HepG2 (cell line): ENCODE measurements around the gene PDZD2. TPM values are rescaled to one million over a fixed set of nuclear protein-coding genes. Genes with fewer than 3 reads are reported as not detected.

ENCODE experiments used
- ATAC-seq: fragments of 200-7000 bp; cut with Tn5 transposase; 3 replicates; pipeline ENCODE4 v1.9.1; 2020; ENCODE audit warnings: mild to moderate bottlenecking, moderate library complexity
- BruUV-seq: library from RNA; stranded (reverse); fragments of 400-500 nt; replicated peaks from 2 replicates; lab custom pipeline; 2021; lab: Mats Ljungman, UMichigan
- CTCF ChIA-PET: fragments of 300-600 bp; formaldehyde crosslinking; extraction: SDS; loops from one replicate; lab custom pipeline; 2021; ENCODE audit warnings: low total read pairs, inconsistent platforms, low intra/inter-chr PET ratio; lab: Yijun Ruan, JAX
- POLR2A ChIA-PET: fragments of 350-600 bp; sonication (Branson Sonifier 250); formaldehyde crosslinking; loops from one replicate; lab custom pipeline; 2020; ENCODE audit warnings: antibody characterized with exemption, inconsistent platforms; lab: Yijun Ruan, JAX
- DNase-seq: peaks from one replicate; pipeline ENCODE4 v3.0.0-alpha.2; 2015; ENCODE audit warnings: low spot score
- FAIRE-seq: peaks from 3 replicates; lab custom pipeline; 2011; peaks lifted over from hg19 to GRCh38; lab: Jason Lieb, UNC
- H2AFZ ChIP-seq: one replicate; pipeline ENCODE4 v1.6.1; 2011; ENCODE audit warnings: low read length, inconsistent platforms
- H3K27ac ChIP-seq: fragments of 300-600 bp; 3 replicates; pipeline ENCODE4 v1.8.0; 2011; ENCODE audit warnings: mixed run types, mild to moderate bottlenecking, mixed read lengths, low read length, inconsistent platforms; ENCODE audit not compliant: insufficient read depth; ENCODE audit errors: extremely low read length
- H3K27me3 ChIP-seq, 2 experiments: fragments of 200-600 bp in 1 of 2; 2 replicates in 1 of 2; 3 replicates in 1 of 2; pipeline versions ENCODE4 v1.6.0 to v1.8.0; 2011; ENCODE audit warnings: low read length in 2 of 2, mild to moderate bottlenecking in 2 of 2, moderate library complexity in 2 of 2, inconsistent platforms in 1 of 2; ENCODE audit not compliant: insufficient read depth in 2 of 2, control insufficient read depth in 1 of 2
- H3K36me3 ChIP-seq, 2 experiments: fragments of 200-600 bp in 1 of 2; replicated peaks in 1 of 2; 2 replicates in 1 of 2; 3 replicates in 1 of 2; pipeline versions ENCODE4 v1.5.1 to v1.8.0; 2011; ENCODE audit warnings: low read length in 2 of 2, inconsistent platforms in 1 of 2; ENCODE audit not compliant: insufficient read depth in 2 of 2, control insufficient read depth in 1 of 2
- H3K4me1 ChIP-seq: 2 replicates; pipeline ENCODE4 v1.5.1; 2012; ENCODE audit warnings: low read length, inconsistent platforms; ENCODE audit not compliant: insufficient read depth
- H3K4me2 ChIP-seq: 2 replicates; pipeline ENCODE4 v1.6.0; 2011; ENCODE audit warnings: low read depth, low read length, inconsistent platforms
- H3K4me3 ChIP-seq, 3 experiments: fragments of 200-600 bp in 1 of 3; sonication (generic), shearing (Covaris generic) in 1 of 3; replicated peaks in 1 of 3; 2 replicates each; pipeline ENCODE4 v1.5.1; 2011 to 2016; ENCODE audit warnings: low read length in 3 of 3, inconsistent platforms in 2 of 3, low read depth in 2 of 3, mild to moderate bottlenecking in 2 of 3, control low read depth in 1 of 3, mixed read lengths in 1 of 3; ENCODE audit not compliant: insufficient read depth in 1 of 3
- H3K79me2 ChIP-seq: one replicate; pipeline ENCODE4 v1.6.1; 2011; ENCODE audit warnings: low read length, inconsistent platforms; ENCODE audit not compliant: insufficient read depth
- H3K9ac ChIP-seq: 2 replicates; pipeline ENCODE4 v1.6.0; 2011; ENCODE audit warnings: mild to moderate bottlenecking, low read depth, low read length, inconsistent platforms; ENCODE audit not compliant: insufficient read depth
- H3K9me3 ChIP-seq: 2 replicates; pipeline ENCODE4 v1.5.1; 2012; ENCODE audit warnings: mild to moderate bottlenecking, low read length
- H4K20me1 ChIP-seq: 2 replicates; pipeline ENCODE4 v1.6.0; 2011; ENCODE audit warnings: inconsistent platforms, mild to moderate bottlenecking, low read length, moderate library complexity; ENCODE audit not compliant: insufficient read depth
- FOXC1 ChIP-seq: sonication (generic); formaldehyde crosslinking; IDR thresholded peaks from 2 replicates; pipeline ENCODE4 v1.8.0; 2022; ENCODE audit warnings: mild to moderate bottlenecking, missing genetic modification reagents, borderline replicate concordance
- HNF4A ChIP-seq: sonication (generic); formaldehyde crosslinking; IDR thresholded peaks from 2 replicates; pipeline ENCODE4 v1.4.0; 2020; ENCODE audit warnings: missing genetic modification reagents
- HNRNPLL ChIP-seq: fragments of 200-400 bp; formaldehyde crosslinking; IDR thresholded peaks from 2 replicates; pipeline ENCODE4 v1.6.1; 2017; ENCODE audit warnings: mild to moderate bottlenecking, low read depth, low read length; ENCODE audit not compliant: poor library complexity, severe bottlenecking
- NR2F1 ChIP-seq, 2 experiments: fragments of 450-650 bp in 1 of 2; formaldehyde crosslinking in 1 of 2; IDR thresholded peaks; 2 replicates each; pipeline versions ENCODE4 v1.5.0 to v1.6.1; 2016 to 2020; ENCODE audit warnings: mild to moderate bottlenecking in 1 of 2, missing compliant biosample characterization in 1 of 2, missing genetic modification reagents in 1 of 2, moderate library complexity in 1 of 2
- ZNF253 ChIP-seq: sonication (generic); formaldehyde crosslinking; IDR thresholded peaks from 2 replicates; pipeline ENCODE4 v1.8.0; 2022; ENCODE audit warnings: mild to moderate bottlenecking, missing genetic modification reagents, borderline replicate concordance
- ZNF382 ChIP-seq: sonication (generic); formaldehyde crosslinking; IDR thresholded peaks from 2 replicates; pipeline ENCODE4 v1.5.0; 2020; ENCODE audit warnings: missing genetic modification reagents, mild to moderate bottlenecking, borderline replicate concordance
- WGBS: methylation state at CpG from one replicate; pipeline ENCODE4 v1.1.6; 2017; ENCODE audit warnings: low lambda C conversion rate; 5-methylcytosine and 5-hydroxymethylcytosine counted together
- in situ Hi-C: cut with HindIII; loops from 2 replicates; pipeline ENCODE4 v1.10.0; 2017; ENCODE audit warnings: low pct_unique_long_range_greater_than_20kb; ENCODE audit not compliant: extremely low pct_ligation_motif_present
- intact Hi-C: fragments of 100-400 bp; cut with micrococcal nuclease; formaldehyde crosslinking; loops from one replicate; pipeline ENCODE4 v1.10.0; 2022; ENCODE audit not compliant: unreplicated experiment
- polyA plus RNA-seq, 8 experiments: library from polyadenylated mRNA; depleted of rRNA in 3 of 8; stranded (reverse) in 7 of 8; unstranded in 1 of 8; fragments of >200 nt; fragmentation: Illumina TruSeq in 4 of 8; extraction: Trizol in 4 of 8; gene quantifications; 2 replicates each; pipeline versions ENCODE4 v1.2.1 to v1.2.3, GENCODE V29; 2011 to 2016; ENCODE audit warnings: low read depth in 4 of 8, missing spikeins in 1 of 8, mixed read lengths in 1 of 8; ENCODE audit not compliant: insufficient read depth in 1 of 8
- total RNA-seq, 5 experiments: library from RNA; depleted of rRNA; stranded (reverse); fragments of >200 nt; fragmentation: Illumina TruSeq; extraction: Trizol; gene quantifications; 2 replicates each; pipeline ENCODE4 v1.2.3, GENCODE V29; 2016; ENCODE audit warnings: low read depth in 1 of 5
- TF ChIP-seq, protein P1 (sequence below): sonication (generic); formaldehyde crosslinking; IDR thresholded peaks from 2 replicates; pipeline ENCODE4 v1.5.0; 2020; ENCODE audit warnings: mild to moderate bottlenecking, missing genetic modification reagents, borderline replicate concordance
- TF ChIP-seq, protein P2 (sequence below): fragments of 450-650 bp; IDR thresholded peaks from 2 replicates; pipeline ENCODE4 v1.6.1; 2016

PDZD2 gene
- total and polyA plus RNA-seq, 2 of the 13 experiments (the other 11 are each of a cell fraction or from before 2014, with no cell fraction given), result 0.04 TPM; not detected in 1

DNA sequence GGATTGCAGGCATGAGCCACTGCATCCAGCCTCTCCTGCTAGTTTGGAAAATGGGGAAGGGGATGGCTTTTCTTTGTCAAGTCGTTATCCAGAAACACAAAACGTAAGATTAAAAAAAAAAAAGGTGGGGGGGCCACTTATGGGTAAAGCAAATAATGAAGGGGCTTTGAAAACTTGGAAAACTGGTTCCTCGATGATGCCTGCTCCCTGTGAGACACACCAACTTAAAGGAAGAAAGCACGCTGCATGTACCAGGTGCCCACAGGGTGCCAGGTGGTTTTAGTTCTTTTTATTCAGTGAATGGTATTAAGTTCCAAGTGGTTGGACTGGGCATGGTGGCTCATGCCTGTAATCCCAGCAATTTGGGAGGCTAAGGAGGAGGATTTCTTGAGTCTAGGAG, 365.1 kb downstream of the PDZD2 start:
- intact Hi-C loops, result no loop called here
- no peak for FAIRE-seq
- no peak for ATAC-seq
- no peaks in the 10 kb centered on the region for H3K4me1 ChIP-seq
- no peak overlapping the region for H3K27ac ChIP-seq
- no peaks in the 10 kb centered on the region for H3K9me3 ChIP-seq
- no peak overlapping the region for H3K4me3 ChIP-seq
- ChIA-PET CTCF (no interaction called here), POLR2A (no interaction called here)
- TF ChIP-seq ZNF382 (CRISPR knock-in tag) (no peak), NR2F1 (CRISPR knock-in tag; IDR thresholded peaks at IDR 0.05) (no peak), ZNF253 (CRISPR knock-in tag) (no peak)
- no peak overlapping the region for H3K4me2 ChIP-seq
- WGBS, result 31% methylated on average over 4 of the region's 4 CpGs
- no peak overlapping the region for H2AFZ ChIP-seq
- no TSS peak for BruUV-seq
- no peaks in the 10 kb centered on the region for H3K36me3 ChIP-seq
- no peak overlapping the region for H3K9ac ChIP-seq
- in situ Hi-C loops, result no loop called here
- no peak for DNase-seq
- H3K79me2 ChIP-seq, result no peaks in the 10 kb centered on the region
- no peaks in the 10 kb centered on the region for H4K20me1 ChIP-seq
- no peaks in the 10 kb centered on the region for H3K27me3 ChIP-seq

DNA sequence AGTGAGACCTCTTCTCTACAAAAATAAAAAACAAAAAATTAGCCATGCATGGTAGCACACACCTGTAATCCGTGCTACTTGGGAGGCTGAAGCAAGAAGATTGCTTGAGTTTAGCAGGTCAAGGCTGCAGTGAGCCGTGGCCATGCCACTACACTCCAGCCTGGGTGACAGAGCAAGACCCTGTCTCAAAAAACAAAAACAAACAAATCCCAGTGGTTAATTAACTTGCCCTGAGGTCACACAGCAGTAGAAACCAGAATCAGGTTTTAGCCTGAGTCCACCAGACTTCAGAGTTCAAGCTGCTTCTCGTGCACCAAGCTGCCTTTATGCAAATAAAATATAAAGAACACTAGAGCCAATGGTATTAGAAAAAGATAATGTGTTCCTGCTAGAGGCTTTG, 365.5 kb downstream of the PDZD2 start:
- Histone ChIP-seq H3K9ac (no peak overlapping the region), H3K27me3 (no peaks in the 10 kb centered on the region), H4K20me1 (no peaks in the 10 kb centered on the region), H2AFZ (no peak overlapping the region), H3K27ac (no peak overlapping the region), H3K36me3 (no peaks in the 10 kb centered on the region), H3K4me3 (no peak overlapping the region), H3K9me3 (no peaks in the 10 kb centered on the region), H3K79me2 (no peaks in the 10 kb centered on the region), H3K4me2 (no peak overlapping the region), H3K4me1 (no peaks in the 10 kb centered on the region)
- in situ Hi-C loops (no loop called here), intact Hi-C loops (no loop called here)
- WGBS, result 0% methylated on average over 3 of the region's 3 CpGs
- DNase-seq (no peak), ATAC-seq (no peak), FAIRE-seq (no peak)
- POLR2A ChIA-PET, result no interaction called here
- CTCF ChIA-PET, result no interaction called here
- no TSS peak for BruUV-seq
- TF ChIP-seq HNF4A (CRISPR knock-in tag) (no peak), FOXC1 (CRISPR knock-in tag) (no peak), HNRNPLL (no peak)
- TF ChIP-seq, protein P1, sequence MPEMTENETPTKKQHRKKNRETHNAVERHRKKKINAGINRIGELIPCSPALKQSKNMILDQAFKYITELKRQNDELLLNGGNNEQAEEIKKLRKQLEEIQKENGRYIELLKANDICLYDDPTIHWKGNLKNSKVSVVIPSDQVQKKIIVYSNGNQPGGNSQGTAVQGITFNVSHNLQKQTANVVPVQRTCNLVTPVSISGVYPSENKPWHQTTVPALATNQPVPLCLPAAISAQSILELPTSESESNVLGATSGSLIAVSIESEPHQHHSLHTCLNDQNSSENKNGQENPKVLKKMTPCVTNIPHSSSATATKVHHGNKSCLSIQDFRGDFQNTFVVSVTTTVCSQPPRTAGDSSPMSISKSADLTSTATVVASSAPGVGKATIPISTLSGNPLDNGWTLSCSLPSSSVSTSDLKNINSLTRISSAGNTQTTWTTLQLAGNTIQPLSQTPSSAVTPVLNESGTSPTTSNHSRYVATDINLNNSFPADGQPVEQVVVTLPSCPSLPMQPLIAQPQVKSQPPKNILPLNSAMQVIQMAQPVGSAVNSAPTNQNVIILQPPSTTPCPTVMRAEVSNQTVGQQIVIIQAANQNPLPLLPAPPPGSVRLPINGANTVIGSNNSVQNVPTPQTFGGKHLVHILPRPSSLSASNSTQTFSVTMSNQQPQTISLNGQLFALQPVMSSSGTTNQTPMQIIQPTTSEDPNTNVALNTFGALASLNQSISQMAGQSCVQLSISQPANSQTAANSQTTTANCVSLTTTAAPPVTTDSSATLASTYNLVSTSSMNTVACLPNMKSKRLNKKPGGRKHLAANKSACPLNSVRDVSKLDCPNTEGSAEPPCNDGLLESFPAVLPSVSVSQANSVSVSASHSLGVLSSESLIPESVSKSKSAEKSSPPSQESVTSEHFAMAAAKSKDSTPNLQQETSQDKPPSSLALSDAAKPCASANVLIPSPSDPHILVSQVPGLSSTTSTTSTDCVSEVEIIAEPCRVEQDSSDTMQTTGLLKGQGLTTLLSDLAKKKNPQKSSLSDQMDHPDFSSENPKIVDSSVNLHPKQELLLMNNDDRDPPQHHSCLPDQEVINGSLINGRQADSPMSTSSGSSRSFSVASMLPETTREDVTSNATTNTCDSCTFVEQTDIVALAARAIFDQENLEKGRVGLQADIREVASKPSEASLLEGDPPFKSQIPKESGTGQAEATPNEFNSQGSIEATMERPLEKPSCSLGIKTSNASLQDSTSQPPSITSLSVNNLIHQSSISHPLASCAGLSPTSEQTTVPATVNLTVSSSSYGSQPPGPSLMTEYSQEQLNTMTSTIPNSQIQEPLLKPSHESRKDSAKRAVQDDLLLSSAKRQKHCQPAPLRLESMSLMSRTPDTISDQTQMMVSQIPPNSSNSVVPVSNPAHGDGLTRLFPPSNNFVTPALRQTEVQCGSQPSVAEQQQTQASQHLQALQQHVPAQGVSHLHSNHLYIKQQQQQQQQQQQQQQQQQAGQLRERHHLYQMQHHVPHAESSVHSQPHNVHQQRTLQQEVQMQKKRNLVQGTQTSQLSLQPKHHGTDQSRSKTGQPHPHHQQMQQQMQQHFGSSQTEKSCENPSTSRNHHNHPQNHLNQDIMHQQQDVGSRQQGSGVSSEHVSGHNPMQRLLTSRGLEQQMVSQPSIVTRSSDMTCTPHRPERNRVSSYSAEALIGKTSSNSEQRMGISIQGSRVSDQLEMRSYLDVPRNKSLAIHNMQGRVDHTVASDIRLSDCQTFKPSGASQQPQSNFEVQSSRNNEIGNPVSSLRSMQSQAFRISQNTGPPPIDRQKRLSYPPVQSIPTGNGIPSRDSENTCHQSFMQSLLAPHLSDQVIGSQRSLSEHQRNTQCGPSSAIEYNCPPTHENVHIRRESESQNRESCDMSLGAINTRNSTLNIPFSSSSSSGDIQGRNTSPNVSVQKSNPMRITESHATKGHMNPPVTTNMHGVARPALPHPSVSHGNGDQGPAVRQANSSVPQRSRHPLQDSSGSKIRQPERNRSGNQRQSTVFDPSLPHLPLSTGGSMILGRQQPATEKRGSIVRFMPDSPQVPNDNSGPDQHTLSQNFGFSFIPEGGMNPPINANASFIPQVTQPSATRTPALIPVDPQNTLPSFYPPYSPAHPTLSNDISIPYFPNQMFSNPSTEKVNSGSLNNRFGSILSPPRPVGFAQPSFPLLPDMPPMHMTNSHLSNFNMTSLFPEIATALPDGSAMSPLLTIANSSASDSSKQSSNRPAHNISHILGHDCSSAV (CRISPR knock-in tag), result no peak
- TF ChIP-seq, protein P2, sequence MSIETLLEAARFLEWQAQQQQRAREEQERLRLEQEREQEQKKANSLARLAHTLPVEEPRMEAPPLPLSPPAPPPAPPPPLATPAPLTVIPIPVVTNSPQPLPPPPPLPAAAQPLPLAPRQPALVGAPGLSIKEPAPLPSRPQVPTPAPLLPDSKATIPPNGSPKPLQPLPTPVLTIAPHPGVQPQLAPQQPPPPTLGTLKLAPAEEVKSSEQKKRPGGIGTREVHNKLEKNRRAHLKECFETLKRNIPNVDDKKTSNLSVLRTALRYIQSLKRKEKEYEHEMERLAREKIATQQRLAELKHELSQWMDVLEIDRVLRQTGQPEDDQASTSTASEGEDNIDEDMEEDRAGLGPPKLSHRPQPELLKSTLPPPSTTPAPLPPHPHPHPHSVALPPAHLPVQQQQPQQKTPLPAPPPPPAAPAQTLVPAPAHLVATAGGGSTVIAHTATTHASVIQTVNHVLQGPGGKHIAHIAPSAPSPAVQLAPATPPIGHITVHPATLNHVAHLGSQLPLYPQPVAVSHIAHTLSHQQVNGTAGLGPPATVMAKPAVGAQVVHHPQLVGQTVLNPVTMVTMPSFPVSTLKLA, result no peak
